Measurements from ENCODE around the gene ITGA5. TPM values are rescaled to one million over a fixed set of nuclear protein-coding genes. Genes with fewer than 3 reads are reported as not detected.

The ITGA5 gene
- total RNA-seq, 1 donor from 2014 or later = 688 TPM

DNA sequence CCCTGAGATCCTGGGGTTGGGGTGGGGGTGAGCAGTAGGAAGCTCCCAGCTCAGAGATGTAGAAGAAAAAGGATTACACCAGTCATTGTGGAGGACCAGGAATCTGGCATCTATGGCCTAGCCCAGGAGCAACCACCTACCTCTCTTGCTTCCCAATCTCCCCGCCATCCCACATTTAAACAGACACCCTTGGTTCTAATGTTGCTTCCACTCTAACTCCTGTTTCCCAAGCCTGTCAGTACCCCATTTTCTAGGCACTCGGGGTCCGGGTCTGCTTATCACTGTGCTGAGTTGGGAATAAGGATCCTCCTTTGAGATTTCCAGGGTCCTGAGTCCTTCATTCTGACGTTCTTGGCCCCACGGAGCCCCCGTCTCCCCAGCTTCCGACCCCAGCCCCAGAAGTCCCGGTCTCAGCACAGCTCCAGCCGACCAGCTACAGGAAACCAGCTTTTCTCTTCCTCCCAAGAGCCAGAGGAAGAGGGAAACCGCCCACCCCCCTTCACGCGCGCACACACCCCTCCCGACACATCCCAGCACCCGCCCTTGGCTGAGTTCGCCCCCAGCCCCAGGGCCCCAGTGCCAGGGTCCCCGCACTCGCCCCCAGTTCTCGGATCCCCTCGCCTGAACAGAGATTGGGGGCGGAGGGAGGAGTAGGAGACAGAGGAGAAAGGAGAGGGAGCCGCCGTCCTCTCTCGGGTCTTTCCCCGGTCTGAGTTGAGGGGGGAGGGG is 1.2 kb downstream of the ITGA5 start:
- Mint-ChIP-seq H3K27me3 (ENCODE audit: unreplicated experiment) (peaks cover 23% of the 10 kb centered on the region), H3K27ac (ENCODE audit: unreplicated experiment) (peak overlapping the region; percentile 95), H3K4me1 (ENCODE audit: unreplicated experiment) (peaks cover 73% of the 10 kb centered on the region), H3K9me3 (ENCODE audit: unreplicated experiment) (no peaks in the 10 kb centered on the region), H3K4me3 (ENCODE audit: unreplicated experiment) (peak overlapping the region; percentile 99), H3K36me3 (ENCODE audit: low read depth, unreplicated experiment) (peaks cover 17% of the 10 kb centered on the region)
- no peak for TF ChIP-seq CTCF (IDR thresholded peaks at IDR 0.05; ENCODE audit: unreplicated experiment)
- DNase-seq (ENCODE audit: low spot score) = peak; percentile 53

DNA sequence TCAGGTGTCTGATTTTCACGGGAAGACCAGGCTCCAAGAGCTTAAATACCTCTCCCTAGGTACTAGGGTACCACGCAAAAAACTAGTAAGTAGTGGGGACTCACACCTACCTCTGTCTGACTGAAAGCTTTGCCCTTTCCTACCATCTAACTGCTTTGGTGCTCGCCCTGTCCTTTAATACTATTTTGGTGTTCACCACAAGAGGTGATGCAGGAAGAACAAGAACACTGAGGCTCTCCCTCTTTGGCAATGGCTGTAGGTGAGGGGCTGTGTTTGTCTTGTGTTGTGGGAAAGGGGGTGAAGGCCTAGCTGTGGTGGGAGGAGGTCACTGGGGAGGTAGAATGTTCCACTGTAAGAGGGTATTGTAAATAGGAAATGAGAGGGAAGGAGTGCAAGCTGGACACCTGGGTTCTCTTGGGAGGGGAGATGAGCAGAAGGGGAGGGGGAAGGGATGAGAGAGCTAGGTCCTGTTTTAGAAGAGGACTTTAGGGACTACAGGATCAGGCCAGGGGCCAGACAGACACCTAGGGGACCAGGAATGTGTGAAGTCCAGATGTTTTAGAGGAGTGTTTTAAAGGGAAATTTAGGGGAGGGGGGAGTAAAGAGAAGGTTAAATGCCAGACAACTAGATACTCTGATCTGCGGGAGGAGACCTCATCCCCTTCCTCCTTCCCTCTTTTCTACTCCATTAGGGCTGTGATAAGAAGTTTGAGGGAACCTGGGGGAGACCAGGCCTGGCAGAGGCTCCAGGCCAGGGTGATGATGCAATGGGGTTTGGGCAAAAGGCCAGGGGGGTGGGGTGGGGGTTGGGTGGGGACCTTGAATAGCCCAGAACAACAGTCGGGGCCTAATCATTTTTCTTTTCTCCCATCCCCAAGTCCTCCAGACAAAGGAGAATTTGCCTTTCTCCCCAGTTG is 2.1 kb downstream of the ITGA5 start:
- Mint-ChIP-seq H3K27me3 (ENCODE audit: unreplicated experiment) (peaks cover 22% of the 10 kb centered on the region), H3K27ac (ENCODE audit: unreplicated experiment) (peak overlapping the region; percentile 95), H3K4me3 (ENCODE audit: unreplicated experiment) (peak overlapping the region; percentile 99), H3K4me1 (ENCODE audit: unreplicated experiment) (peaks cover 73% of the 10 kb centered on the region), H3K36me3 (ENCODE audit: low read depth, unreplicated experiment) (peaks cover 21% of the 10 kb centered on the region), H3K9me3 (ENCODE audit: unreplicated experiment) (no peaks in the 10 kb centered on the region)
- DNase-seq (ENCODE audit: low spot score) = no peak
- TF ChIP-seq CTCF (IDR thresholded peaks at IDR 0.05; ENCODE audit: unreplicated experiment) = no peak

- H3K4me3 Mint-ChIP-seq (ENCODE audit: unreplicated experiment) = peak overlapping the region; percentile 79
- no peak for DNase-seq (ENCODE audit: low spot score)
- peaks cover 15% of the 10 kb centered on the region for H3K27me3 Mint-ChIP-seq (ENCODE audit: unreplicated experiment)
- H3K27ac Mint-ChIP-seq (ENCODE audit: unreplicated experiment) = peak overlapping the region; percentile 57
- TF ChIP-seq CTCF (IDR thresholded peaks at IDR 0.05; ENCODE audit: unreplicated experiment) = no peak
- peaks cover 64% of the 10 kb centered on the region for H3K4me1 Mint-ChIP-seq (ENCODE audit: unreplicated experiment)
- H3K9me3 Mint-ChIP-seq (ENCODE audit: unreplicated experiment) = no peaks in the 10 kb centered on the region
- peaks cover 24% of the 10 kb centered on the region for H3K36me3 Mint-ChIP-seq (ENCODE audit: low read depth, unreplicated experiment)
Observed at GRCh38 chr12:54415221-54415929, 3.7 kb downstream of the ITGA5 start.

- no peaks in the 10 kb centered on the region for H3K9me3 Mint-ChIP-seq (ENCODE audit: unreplicated experiment)
- peak overlapping the region; percentile 79 for H3K4me3 Mint-ChIP-seq (ENCODE audit: unreplicated experiment)
- TF ChIP-seq CTCF (IDR thresholded peaks at IDR 0.05; ENCODE audit: unreplicated experiment) = no peak
- H3K36me3 Mint-ChIP-seq (ENCODE audit: low read depth, unreplicated experiment) = peaks cover 28% of the 10 kb centered on the region
- DNase-seq (ENCODE audit: low spot score) = no peak
- H3K4me1 Mint-ChIP-seq (ENCODE audit: unreplicated experiment) = peaks cover 56% of the 10 kb centered on the region
- H3K27me3 Mint-ChIP-seq (ENCODE audit: unreplicated experiment) = peaks cover 12% of the 10 kb centered on the region
- peak overlapping the region; percentile 94 for H3K27ac Mint-ChIP-seq (ENCODE audit: unreplicated experiment)
Observed at GRCh38 chr12:54413284-54414190, 5.5 kb downstream of the ITGA5 start.

Measured in endothelial cell (in vitro differentiated cells).